Esophagus squamous epithelium (tissue), 5 donors: ENCODE measurements around the gene LRRC28. TPM values are rescaled to one million over a fixed set of nuclear protein-coding genes. Genes with fewer than 3 reads are reported as not detected.

Source experiments
- DNase-seq: peaks from one replicate; lab custom pipeline; 2025; lab: John Stamatoyannopoulos, UW
- H3K27ac ChIP-seq, 4 donors: fragments of 200-600 bp; sonication (generic); one replicate each; pipeline ENCODE4 v1.5.1; 2016 to 2019; ENCODE audit warnings: mild to moderate bottlenecking in 1 of 4
- H3K27me3 ChIP-seq, 4 donors: fragments of 200-600 bp; sonication (generic); 1 replicate in 3 of 4; 2 replicates in 1 of 4; pipeline versions ENCODE4 v1.5.1 to v1.6.0; 2017 to 2021; ENCODE audit warnings: antibody characterized with exemption in 1 of 4
- H3K36me3 ChIP-seq, 3 donors: fragments of 200-600 bp; sonication (generic); one replicate each; pipeline ENCODE4 v1.5.1; 2016 to 2019
- H3K4me1 ChIP-seq, 3 donors: fragments of 200-600 bp; sonication (generic); one replicate each; pipeline ENCODE4 v1.5.1; 2017 to 2019
- H3K4me3 ChIP-seq, 4 donors: fragments of 200-600 bp; sonication (generic); 1 replicate in 3 of 4; 2 replicates in 1 of 4; pipeline ENCODE4 v1.5.1; 2016 to 2019; ENCODE audit warnings: mild to moderate bottlenecking in 2 of 4, moderate library complexity in 1 of 4
- H3K9me3 ChIP-seq, 3 donors: fragments of 200-600 bp; sonication (generic); one replicate each; pipeline ENCODE4 v1.5.1; 2016 to 2019
- POLR2A ChIP-seq, 4 donors: fragments of 450-650 bp; IDR thresholded peaks; one replicate each; pipeline ENCODE4 v1.6.1; 2017; ENCODE audit warnings: antibody characterized with exemption in 4 of 4, mild to moderate bottlenecking in 4 of 4, moderate library complexity in 3 of 4
- WGBS, 2 donors: methylation state at CpG; one replicate each; pipeline ENCODE4 v1.1.5; 2018; 5-methylcytosine and 5-hydroxymethylcytosine counted together
- intact Hi-C: fragments of 100-400 bp; cut with DNase I; formaldehyde crosslinking; loops from one replicate; pipeline ENCODE4 v1.15.0; 2022
- total RNA-seq, 4 donors: library from RNA; depleted of rRNA; stranded (reverse); fragments of >200 nt; gene quantifications; one replicate each; pipeline ENCODE4 v1.1.0, GENCODE V29; 2016
- TF ChIP-seq, protein P1 (sequence below), 6 experiments: fragments of 450-650 bp in 4 of 6; fragments of 200-600 bp in 2 of 6; sonication (generic) in 2 of 6; IDR thresholded peaks; one replicate each; pipeline ENCODE4 v1.5.1; 2016 to 2019; ENCODE audit warnings: antibody characterized with exemption in 6 of 6, mild to moderate bottlenecking in 4 of 6, moderate library complexity in 4 of 6
- donor health status: DM: yes; HTN: yes; CAD: no.

Gene LRRC28
- total RNA-seq, 4 donors from 2014 or later: 31.7 to 41.7 (median 34.6) TPM

DNA sequence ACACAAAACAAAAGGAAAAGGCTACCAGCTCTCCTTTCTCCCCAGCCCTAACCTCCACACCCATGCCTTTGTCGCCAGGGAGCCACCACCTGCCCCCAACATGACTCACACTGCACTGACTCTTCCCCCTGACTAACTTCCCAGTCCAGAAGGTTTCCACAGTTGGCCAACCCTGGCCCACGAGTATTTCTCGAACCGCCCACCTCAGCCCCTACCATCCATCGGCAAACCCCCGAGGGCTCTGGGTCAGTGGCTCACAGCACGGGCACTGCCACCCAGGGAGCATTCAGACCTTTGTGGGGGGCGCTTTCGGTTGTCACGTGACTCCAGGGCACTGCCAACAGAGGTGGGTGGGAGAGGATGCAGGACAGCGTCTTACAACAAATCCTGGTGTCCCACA is 152.3 kb downstream of the LRRC28 start:
- no peaks in the 10 kb centered on the region for H3K36me3 ChIP-seq
- H3K4me3 ChIP-seq: no peak overlapping the region
- no peaks in the 10 kb centered on the region for H3K9me3 ChIP-seq
- 67 to 81% methylated on average over 7 to 9 of the region's 11 CpGs for WGBS, 2 donors
- H3K27me3 ChIP-seq: no peaks in the 10 kb centered on the region
- peaks cover 6 to 24% (median 10%) of the 10 kb centered on the region in 3 donors for H3K4me1 ChIP-seq
- intact Hi-C loops: no loop called here
- no peak overlapping the region for H3K27ac ChIP-seq
- no peak for TF ChIP-seq POLR2A (IDR thresholded peaks at IDR 0.05)
- TF ChIP-seq, protein P1, sequence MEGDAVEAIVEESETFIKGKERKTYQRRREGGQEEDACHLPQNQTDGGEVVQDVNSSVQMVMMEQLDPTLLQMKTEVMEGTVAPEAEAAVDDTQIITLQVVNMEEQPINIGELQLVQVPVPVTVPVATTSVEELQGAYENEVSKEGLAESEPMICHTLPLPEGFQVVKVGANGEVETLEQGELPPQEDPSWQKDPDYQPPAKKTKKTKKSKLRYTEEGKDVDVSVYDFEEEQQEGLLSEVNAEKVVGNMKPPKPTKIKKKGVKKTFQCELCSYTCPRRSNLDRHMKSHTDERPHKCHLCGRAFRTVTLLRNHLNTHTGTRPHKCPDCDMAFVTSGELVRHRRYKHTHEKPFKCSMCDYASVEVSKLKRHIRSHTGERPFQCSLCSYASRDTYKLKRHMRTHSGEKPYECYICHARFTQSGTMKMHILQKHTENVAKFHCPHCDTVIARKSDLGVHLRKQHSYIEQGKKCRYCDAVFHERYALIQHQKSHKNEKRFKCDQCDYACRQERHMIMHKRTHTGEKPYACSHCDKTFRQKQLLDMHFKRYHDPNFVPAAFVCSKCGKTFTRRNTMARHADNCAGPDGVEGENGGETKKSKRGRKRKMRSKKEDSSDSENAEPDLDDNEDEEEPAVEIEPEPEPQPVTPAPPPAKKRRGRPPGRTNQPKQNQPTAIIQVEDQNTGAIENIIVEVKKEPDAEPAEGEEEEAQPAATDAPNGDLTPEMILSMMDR (IDR thresholded peaks at IDR 0.05): no peak
- DNase-seq: no peak

GRCh38 chr15:99404454-99404853 is 153.2 kb downstream of the LRRC28 start:
- 93 to 94% methylated on average over 11 to 15 of the region's 16 CpGs for WGBS, 2 donors

GRCh38 chr15:99406120-99406519 is 154.8 kb downstream of the LRRC28 start:
- intact Hi-C loops: no loop called here
- 89 to 93% methylated on average over 12 of the region's 12 CpGs for WGBS, 2 donors
- peaks cover 17 to 36% (median 21%) of the 10 kb centered on the region in 3 donors for H3K4me1 ChIP-seq
- H3K9me3 ChIP-seq: no peaks in the 10 kb centered on the region
- H3K27me3 ChIP-seq: no peaks in the 10 kb centered on the region
- no peaks in the 10 kb centered on the region for H3K36me3 ChIP-seq
- TF ChIP-seq, protein P1 (IDR thresholded peaks at IDR 0.05): no peak
- H3K4me3 ChIP-seq: no peak overlapping the region
- no peak overlapping the region for H3K27ac ChIP-seq
- no peak for DNase-seq

More at GRCh38 chr15:99404454-99404853, 153.2 kb downstream of the LRRC28 start:
- no peaks in the 10 kb centered on the region for H3K36me3 ChIP-seq
- H3K4me3 ChIP-seq: no peak overlapping the region
- no peaks in the 10 kb centered on the region for H3K27me3 ChIP-seq
- no peak for DNase-seq
- intact Hi-C loops: no loop called here
- no peak overlapping the region for H3K27ac ChIP-seq
- no peaks in the 10 kb centered on the region for H3K9me3 ChIP-seq
- TF ChIP-seq, protein P1 (IDR thresholded peaks at IDR 0.05): no peak
- TF ChIP-seq POLR2A (IDR thresholded peaks at IDR 0.05): no peak
- peaks cover 14 to 32% (median 18%) of the 10 kb centered on the region in 3 donors for H3K4me1 ChIP-seq

GRCh38 chr15:99406716-99407487 is 155.6 kb downstream of the LRRC28 start:
- no peak overlapping the region for H3K4me3 ChIP-seq
- TF ChIP-seq, protein P1 (IDR thresholded peaks at IDR 0.05): no peak
- no peak for TF ChIP-seq POLR2A (IDR thresholded peaks at IDR 0.05)
- H3K9me3 ChIP-seq: no peaks in the 10 kb centered on the region
- no peak overlapping the region for H3K27ac ChIP-seq
- peaks cover 17 to 30% (median 21%) of the 10 kb centered on the region in 3 donors for H3K4me1 ChIP-seq
- intact Hi-C loops: no loop called here
- no peak for DNase-seq
- H3K27me3 ChIP-seq: no peaks in the 10 kb centered on the region
- H3K36me3 ChIP-seq: no peaks in the 10 kb centered on the region
- WGBS, 2 donors: 90 to 91% methylated on average over 10 of the region's 17 CpGs

DNA sequence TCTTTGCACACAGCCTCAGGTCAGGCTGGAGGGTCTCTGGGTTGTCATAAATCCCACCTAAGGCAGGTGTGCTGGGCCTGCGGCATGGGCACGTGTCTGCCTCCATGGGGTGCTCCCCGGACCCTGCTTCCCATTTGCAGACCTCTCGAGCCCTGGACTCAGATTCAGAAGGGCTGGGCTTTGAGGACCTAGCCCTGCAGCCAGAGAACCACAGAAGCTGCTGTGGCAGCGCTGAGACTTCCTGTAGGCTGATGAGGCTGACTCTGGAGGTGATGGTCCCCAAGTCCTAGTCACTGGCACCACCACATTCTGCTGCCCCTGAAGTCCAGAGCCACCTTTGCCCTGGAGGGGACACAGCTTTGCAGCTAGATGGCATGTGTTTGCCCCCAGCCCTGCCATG is 156.4 kb downstream of the LRRC28 start:
- Histone ChIP-seq H3K4me1 (peaks cover 17 to 22% (median 21%) of the 10 kb centered on the region in 3 donors), H3K36me3 (no peaks in the 10 kb centered on the region), H3K4me3 (no peak overlapping the region), H3K9me3 (no peaks in the 10 kb centered on the region), H3K27ac (peak overlapping the region in 3 of 4 donors; percentile 55 to 61 (median 60)), H3K27me3 (no peaks in the 10 kb centered on the region)
- TF ChIP-seq, protein P1 (IDR thresholded peaks at IDR 0.05): no peak
- 71% methylated on average over 3 of the region's 5 CpGs; no CpG with 5 or more reads in 1 of the 2 donors for WGBS, 2 donors
- no peak for DNase-seq
- intact Hi-C loops: no loop called here
